Activated T-cell treated with anti-CD3 and anti-CD28 coated beads for 24 hours (primary cell): Measurements from ENCODE around the gene ALOX5.
"Not testable (repeated sequence)": the region's sequence is repeated elsewhere in the genome, so short reads cannot be mapped to it uniquely, and the experiment has no call there.

Experiments used
- DNase-seq: peaks from one replicate; pipeline ENCODE4 v3.0.0-alpha.2; 2020; ENCODE audit warnings: low read depth

ALOX5 gene

GRCh38 chr10:45468079-45468478, 94.1 kb downstream of the ALOX5 start:
- no peak for DNase-seq

GRCh38 chr10:45470098-45471012, 96.3 kb downstream of the ALOX5 start:
- peak; percentile 28 for DNase-seq

- no peak for DNase-seq
Observed at GRCh38 chr10:45471059-45471458, 97.0 kb downstream of the ALOX5 start.

GRCh38 chr10:45471531-45472310, 97.7 kb downstream of the ALOX5 start:
- DNase-seq = no peak

GRCh38 chr10:45473126-45473525, 99.1 kb downstream of the ALOX5 start:
- no peak for DNase-seq

GRCh38 chr10:45476559-45476958, 102.5 kb downstream of the ALOX5 start:
- DNase-seq = no peak

GRCh38 chr10:45480294-45480693, 106.3 kb downstream of the ALOX5 start:
- no peak for DNase-seq

GRCh38 chr10:45481100-45481499, 107.1 kb downstream of the ALOX5 start:
- not testable (repeated sequence) for DNase-seq

GRCh38 chr10:45483002-45483401, 109.0 kb downstream of the ALOX5 start:
- DNase-seq = no peak

- no peak for DNase-seq
Observed at GRCh38 chr10:45487735-45488134, 113.7 kb downstream of the ALOX5 start.

- DNase-seq = no peak
Observed at GRCh38 chr10:45488365-45488764, 114.3 kb downstream of the ALOX5 start.

- DNase-seq = no peak
Observed at GRCh38 chr10:45490277-45490676, 116.3 kb downstream of the ALOX5 start.

GRCh38 chr10:45491061-45491460, 117.0 kb downstream of the ALOX5 start:
- no peak for DNase-seq
